Cardiac fibroblast (primary cell): ENCODE measurements around the gene MBLAC1.

Experiments used
- DNase-seq, 2 donors: peaks; one replicate each; pipeline versions ENCODE4 v3.0.0 to v3.0.0-alpha.2; 2010; ENCODE audit warnings: low read depth in 2 of 2
- H3K4me3 ChIP-seq, 2 donors: replicated peaks in 1 of 2; 1 replicate in 1 of 2; 2 replicates in 1 of 2; pipeline ENCODE4 v1.5.1; 2011; ENCODE audit warnings: low read depth in 2 of 2, low read length in 2 of 2, mild to moderate bottlenecking in 2 of 2, moderate library complexity in 1 of 2
- CTCF ChIP-seq: IDR thresholded peaks from one replicate; pipeline ENCODE4 v1.5.1; 2011; ENCODE audit warnings: low read depth, mild to moderate bottlenecking, low read length, inconsistent platforms

MBLAC1 gene

GRCh38 chr7:100095704-100096103 is 31.1 kb upstream of the MBLAC1 start:
- no peak overlapping the region for H3K4me3 ChIP-seq

GRCh38 chr7:100098913-100099312 is 27.9 kb upstream of the MBLAC1 start:
- DNase-seq, result no peak
- TF ChIP-seq CTCF, result no peak
- H3K4me3 ChIP-seq, result no peak overlapping the region

More at GRCh38 chr7:100095704-100096103, 31.1 kb upstream of the MBLAC1 start:
- no peak for TF ChIP-seq CTCF
- no peak for DNase-seq

GRCh38 chr7:100099452-100099851 is 27.3 kb upstream of the MBLAC1 start:
- peak overlapping the region; percentile 71 to 90 for H3K4me3 ChIP-seq
- no peak for TF ChIP-seq CTCF
- DNase-seq, result no peak

GRCh38 chr7:100100420-100101015 is 26.2 kb upstream of the MBLAC1 start:
- peak overlapping the region; percentile 71 to 90 for H3K4me3 ChIP-seq
- peak; percentile 97 to 100 for DNase-seq
- no peak for TF ChIP-seq CTCF

- TF ChIP-seq CTCF, result no peak
- H3K4me3 ChIP-seq, result peak within 1 kb of the TSS; percentile 71 to 90
- peak; percentile 99 for DNase-seq
Measured at GRCh38 chr7:100101016-100101862, 25.5 kb upstream of the MBLAC1 start, which contains the start of the genes AP4M1 and MCM7. TSS of gene AP4M1 (plus strand) at chr7:100101643. CDS start at chr7:100101715, 72 bp downstream. TSS of gene MCM7 (minus strand) at chr7:100101397. CDS start at chr7:100101294, 103 bp downstream.

GRCh38 chr7:100102950-100103840 is 23.6 kb upstream of the MBLAC1 start:
- no peak overlapping the region for H3K4me3 ChIP-seq
- peak; percentile 77 to 85 for DNase-seq
- TF ChIP-seq CTCF, result no peak
